ENCODE results near the gene PRKN.
A peak's percentile ranks its signal among the peaks of the same experiment; 100 is the strongest.

Gene PRKN

DNA sequence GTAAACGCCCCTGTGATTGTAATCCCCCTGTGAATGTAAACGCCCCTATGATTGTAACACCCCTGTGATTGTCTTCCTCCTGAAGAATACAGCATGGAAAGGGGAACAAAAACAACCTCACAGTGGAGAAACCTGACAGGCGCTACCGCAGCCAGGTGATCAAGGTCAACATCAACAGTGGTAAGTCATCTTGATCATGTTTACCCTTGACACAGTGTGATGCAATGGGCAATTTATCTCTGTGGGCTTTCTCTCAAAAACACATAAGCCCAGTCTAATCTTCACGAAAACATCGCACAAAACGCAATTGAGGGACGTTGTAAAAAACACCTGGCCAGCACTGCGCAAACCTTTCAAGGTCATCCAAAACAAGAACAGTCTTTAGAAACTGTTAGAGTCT is 277.2 kb downstream of the PRKN start:
- no peak for TF ChIP-seq L3MBTL2 (conservative IDR thresholded peaks at IDR 0.05)
- TF ChIP-seq ARNT (IDR thresholded peaks at IDR 0.05), result no peak
- no peak for TF ChIP-seq SP1 (IDR thresholded peaks at IDR 0.05)
- TF ChIP-seq ZNF384 (IDR thresholded peaks at IDR 0.05), result no peak
- TF ChIP-seq FOXK2 (IDR thresholded peaks at IDR 0.05), result no peak
- TF ChIP-seq ELF4 (IDR thresholded peaks at IDR 0.05), result no peak
- TF ChIP-seq CTBP1 (IDR thresholded peaks at IDR 0.05; ENCODE audit: borderline replicate concordance), result no peak
- TF ChIP-seq BHLHE40 (IDR thresholded peaks at IDR 0.05; ENCODE audit: borderline replicate concordance), result no peak
- TF ChIP-seq LEF1 (IDR thresholded peaks at IDR 0.05; ENCODE audit: borderline replicate concordance), result no peak
- no peak for TF ChIP-seq TARDBP (IDR thresholded peaks at IDR 0.05)
- TF ChIP-seq SUZ12 (IDR thresholded peaks at IDR 0.05), result no peak
- TF ChIP-seq FOXM1 (IDR thresholded peaks at IDR 0.05; ENCODE audit: borderline replicate concordance), result no peak
- TF ChIP-seq, protein P1, sequence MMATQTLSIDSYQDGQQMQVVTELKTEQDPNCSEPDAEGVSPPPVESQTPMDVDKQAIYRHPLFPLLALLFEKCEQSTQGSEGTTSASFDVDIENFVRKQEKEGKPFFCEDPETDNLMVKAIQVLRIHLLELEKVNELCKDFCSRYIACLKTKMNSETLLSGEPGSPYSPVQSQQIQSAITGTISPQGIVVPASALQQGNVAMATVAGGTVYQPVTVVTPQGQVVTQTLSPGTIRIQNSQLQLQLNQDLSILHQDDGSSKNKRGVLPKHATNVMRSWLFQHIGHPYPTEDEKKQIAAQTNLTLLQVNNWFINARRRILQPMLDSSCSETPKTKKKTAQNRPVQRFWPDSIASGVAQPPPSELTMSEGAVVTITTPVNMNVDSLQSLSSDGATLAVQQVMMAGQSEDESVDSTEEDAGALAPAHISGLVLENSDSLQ (IDR thresholded peaks at IDR 0.05), result no peak
- no peak for TF ChIP-seq NFRKB (IDR thresholded peaks at IDR 0.05)
- no peak for TF ChIP-seq HDGF (IDR thresholded peaks at IDR 0.05; ENCODE audit: borderline replicate concordance)
- no peak for TF ChIP-seq FOXA1 (IDR thresholded peaks at IDR 0.05)
- DNase-seq (ENCODE audit: extremely low spot score), result no peak
- ChIA-PET CTCF (no interaction called here), POLR2A (no interaction called here)

DNA sequence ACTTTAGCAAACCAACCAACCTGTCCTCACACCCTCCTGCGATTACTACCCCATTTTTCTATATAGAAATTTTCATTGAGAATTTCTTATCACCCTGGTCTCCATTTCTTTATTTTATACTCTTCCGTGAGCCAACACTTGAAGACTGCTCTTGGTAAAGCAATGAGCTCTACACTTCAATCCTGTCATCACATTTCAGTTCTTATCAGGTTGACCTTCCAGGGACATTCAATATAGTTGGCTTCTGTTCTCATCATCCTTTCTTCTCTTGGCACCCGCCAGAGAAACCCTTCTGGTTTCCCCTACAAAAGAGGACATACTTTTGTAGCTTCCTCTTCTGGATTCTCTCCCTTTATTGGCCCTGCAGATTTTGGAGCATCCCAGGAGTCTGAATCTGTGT is 279.3 kb downstream of the PRKN start:
- TF ChIP-seq LEF1 (IDR thresholded peaks at IDR 0.05; ENCODE audit: borderline replicate concordance) (no peak), HDGF (IDR thresholded peaks at IDR 0.05; ENCODE audit: borderline replicate concordance) (no peak), ZNF384 (IDR thresholded peaks at IDR 0.05) (no peak), TARDBP (IDR thresholded peaks at IDR 0.05) (no peak), NFRKB (IDR thresholded peaks at IDR 0.05) (no peak), FOXK2 (IDR thresholded peaks at IDR 0.05) (no peak), FOXM1 (IDR thresholded peaks at IDR 0.05; ENCODE audit: borderline replicate concordance) (no peak), ARNT (IDR thresholded peaks at IDR 0.05) (no peak), L3MBTL2 (conservative IDR thresholded peaks at IDR 0.05) (no peak), BHLHE40 (IDR thresholded peaks at IDR 0.05; ENCODE audit: borderline replicate concordance) (no peak), FOXA1 (IDR thresholded peaks at IDR 0.05) (no peak), SP1 (IDR thresholded peaks at IDR 0.05) (no peak), ELF4 (IDR thresholded peaks at IDR 0.05) (no peak), SUZ12 (IDR thresholded peaks at IDR 0.05) (no peak)
- TF ChIP-seq, protein P1 (IDR thresholded peaks at IDR 0.05), result no peak
- ChIA-PET POLR2A (no interaction called here), CTCF (no interaction called here)
- no peak for DNase-seq (ENCODE audit: extremely low spot score)

DNA sequence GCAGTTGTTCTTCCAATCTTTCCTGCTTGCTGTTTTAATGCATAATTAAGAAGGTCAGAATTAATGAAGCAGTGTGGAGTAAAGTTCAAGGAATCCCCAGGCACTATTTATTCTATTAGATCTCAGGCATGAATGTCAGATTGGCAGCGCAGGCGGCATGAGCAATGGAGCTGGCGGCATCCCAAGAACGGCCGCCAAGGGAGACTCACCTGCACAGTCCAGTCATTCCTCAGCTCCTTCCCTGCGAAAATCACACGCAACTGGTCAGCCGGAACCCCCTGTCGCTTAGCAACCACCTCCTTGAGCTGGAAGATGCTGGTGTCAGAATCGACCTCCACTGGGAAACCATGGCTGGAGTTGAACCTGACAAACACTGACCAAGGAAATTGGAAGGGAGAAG is 284.5 kb downstream of the PRKN start:
- CTCF ChIA-PET, result interaction anchor here (0.6 kb wide), 1 partner anchor 1980 kb away, joined by 5 read pairs; no protein-coding TSS in a partner anchor
- DNase-seq (ENCODE audit: extremely low spot score), result no peak
- TF ChIP-seq SP1 (IDR thresholded peaks at IDR 0.05) (no peak), HDGF (IDR thresholded peaks at IDR 0.05; ENCODE audit: borderline replicate concordance) (no peak), FOXA1 (IDR thresholded peaks at IDR 0.05) (no peak), ZNF384 (IDR thresholded peaks at IDR 0.05) (no peak), ARNT (IDR thresholded peaks at IDR 0.05) (no peak), FOXK2 (IDR thresholded peaks at IDR 0.05) (no peak), SUZ12 (IDR thresholded peaks at IDR 0.05) (no peak), LEF1 (IDR thresholded peaks at IDR 0.05; ENCODE audit: borderline replicate concordance) (no peak), FOXM1 (IDR thresholded peaks at IDR 0.05; ENCODE audit: borderline replicate concordance) (no peak), L3MBTL2 (conservative IDR thresholded peaks at IDR 0.05) (no peak), NFRKB (IDR thresholded peaks at IDR 0.05) (no peak), BHLHE40 (IDR thresholded peaks at IDR 0.05; ENCODE audit: borderline replicate concordance) (no peak), TARDBP (IDR thresholded peaks at IDR 0.05) (no peak), CTBP1 (IDR thresholded peaks at IDR 0.05; ENCODE audit: borderline replicate concordance) (no peak), ELF4 (IDR thresholded peaks at IDR 0.05) (no peak)
- TF ChIP-seq, protein P1 (IDR thresholded peaks at IDR 0.05), result no peak
- POLR2A ChIA-PET, result no interaction called here

DNA sequence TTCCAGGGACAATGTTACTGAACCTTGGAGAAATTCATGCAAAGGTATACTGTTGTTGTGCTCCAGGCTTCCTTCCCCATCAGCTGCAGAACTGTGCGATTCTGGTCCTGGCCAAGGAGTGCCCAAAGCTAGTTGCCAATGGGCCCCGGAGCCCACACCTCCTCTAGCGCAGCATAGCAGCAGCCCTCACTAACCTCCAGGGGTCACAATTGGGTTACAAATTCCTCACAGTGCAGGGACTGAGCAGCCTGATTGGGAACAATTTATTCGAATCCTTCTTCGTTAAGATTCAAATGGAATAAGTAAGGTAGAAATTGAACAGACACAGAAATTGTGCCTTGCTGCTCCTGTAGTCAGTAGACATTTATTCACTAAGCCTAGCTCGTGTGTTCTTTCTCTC is 284.9 kb downstream of the PRKN start:
- peak; percentile 58 for DNase-seq (ENCODE audit: extremely low spot score)
- POLR2A ChIA-PET, result no interaction called here
- CTCF ChIA-PET, result interaction anchor here (0.6 kb wide), 1 partner anchor 16 kb away, joined by 4 read pairs; no protein-coding TSS in a partner anchor
- TF ChIP-seq L3MBTL2 (conservative IDR thresholded peaks at IDR 0.05) (no peak), NFRKB (IDR thresholded peaks at IDR 0.05) (no peak), CTBP1 (IDR thresholded peaks at IDR 0.05; ENCODE audit: borderline replicate concordance) (no peak), ZNF384 (IDR thresholded peaks at IDR 0.05) (no peak), ARNT (IDR thresholded peaks at IDR 0.05) (no peak), ELF4 (IDR thresholded peaks at IDR 0.05) (no peak), FOXK2 (IDR thresholded peaks at IDR 0.05) (no peak), HDGF (IDR thresholded peaks at IDR 0.05; ENCODE audit: borderline replicate concordance) (no peak), SP1 (IDR thresholded peaks at IDR 0.05) (no peak), SUZ12 (IDR thresholded peaks at IDR 0.05) (no peak), LEF1 (IDR thresholded peaks at IDR 0.05; ENCODE audit: borderline replicate concordance) (no peak), FOXM1 (IDR thresholded peaks at IDR 0.05; ENCODE audit: borderline replicate concordance) (no peak), FOXA1 (IDR thresholded peaks at IDR 0.05) (no peak)
- TF ChIP-seq, protein P1 (IDR thresholded peaks at IDR 0.05), result no peak

DNA sequence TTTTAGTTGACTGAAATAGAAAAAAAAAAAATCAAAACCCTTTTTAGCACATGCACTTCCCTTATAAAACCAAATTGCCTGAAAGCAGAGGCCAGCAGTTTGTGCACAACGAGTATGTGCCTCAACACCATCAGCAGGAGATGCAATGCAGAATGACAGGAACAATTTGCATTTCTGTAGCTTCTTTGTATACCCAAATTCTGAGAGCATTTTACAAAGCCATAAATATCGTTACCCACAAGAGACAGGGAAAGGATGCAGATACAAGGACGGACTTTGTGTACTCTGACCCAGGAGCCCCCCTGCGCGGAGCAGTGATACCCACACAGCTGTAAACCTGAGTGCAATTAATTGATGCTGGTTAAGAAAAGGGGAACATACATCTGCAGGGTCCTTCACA is 285.6 kb downstream of the PRKN start:
- no peak for TF ChIP-seq L3MBTL2 (conservative IDR thresholded peaks at IDR 0.05)
- no peak for TF ChIP-seq ARNT (IDR thresholded peaks at IDR 0.05)
- TF ChIP-seq HDGF (IDR thresholded peaks at IDR 0.05; ENCODE audit: borderline replicate concordance), result no peak
- TF ChIP-seq NFRKB (IDR thresholded peaks at IDR 0.05), result no peak
- no peak for TF ChIP-seq LEF1 (IDR thresholded peaks at IDR 0.05; ENCODE audit: borderline replicate concordance)
- no peak for TF ChIP-seq TARDBP (IDR thresholded peaks at IDR 0.05)
- TF ChIP-seq, protein P1 (IDR thresholded peaks at IDR 0.05), result no peak
- TF ChIP-seq CTBP1 (IDR thresholded peaks at IDR 0.05; ENCODE audit: borderline replicate concordance), result no peak
- no peak for TF ChIP-seq ZNF384 (IDR thresholded peaks at IDR 0.05)
- TF ChIP-seq FOXK2 (IDR thresholded peaks at IDR 0.05), result no peak
- TF ChIP-seq FOXA1 (IDR thresholded peaks at IDR 0.05), result no peak
- TF ChIP-seq SUZ12 (IDR thresholded peaks at IDR 0.05), result no peak
- no peak for TF ChIP-seq ELF4 (IDR thresholded peaks at IDR 0.05)
- no peak for TF ChIP-seq SP1 (IDR thresholded peaks at IDR 0.05)
- TF ChIP-seq FOXM1 (IDR thresholded peaks at IDR 0.05; ENCODE audit: borderline replicate concordance), result no peak
- no peak for TF ChIP-seq BHLHE40 (IDR thresholded peaks at IDR 0.05; ENCODE audit: borderline replicate concordance)
- DNase-seq (ENCODE audit: extremely low spot score), result no peak
- ChIA-PET CTCF (interaction anchor here (0.6 kb wide), 1 partner anchor 16 kb away, joined by 4 read pairs; no protein-coding TSS in a partner anchor), POLR2A (no interaction called here)

Measured in HEK293T (cell line).